Stimulated activated CD4-positive, alpha-beta T cell treated with anti-CD3 and anti-CD28 coated beads, Interleukin-1b, Interleukin-23, amount 100 ng/mL, for 24 hours (primary cell): Measurements from ENCODE around the gene PLB1.
"Not testable (repeated sequence)": the region's sequence is repeated elsewhere in the genome, so short reads cannot be mapped to it uniquely, and the experiment has no call there.

Experiments
- DNase-seq, 4 experiments: peaks; one replicate each; pipeline ENCODE4 v3.0.0-alpha.2; 2020; ENCODE audit warnings: low read depth in 4 of 4, low spot score in 1 of 4

Gene PLB1

GRCh38 chr2:28463893-28464292 is 32.0 kb upstream of the PLB1 start:
- no peak for DNase-seq

DNA sequence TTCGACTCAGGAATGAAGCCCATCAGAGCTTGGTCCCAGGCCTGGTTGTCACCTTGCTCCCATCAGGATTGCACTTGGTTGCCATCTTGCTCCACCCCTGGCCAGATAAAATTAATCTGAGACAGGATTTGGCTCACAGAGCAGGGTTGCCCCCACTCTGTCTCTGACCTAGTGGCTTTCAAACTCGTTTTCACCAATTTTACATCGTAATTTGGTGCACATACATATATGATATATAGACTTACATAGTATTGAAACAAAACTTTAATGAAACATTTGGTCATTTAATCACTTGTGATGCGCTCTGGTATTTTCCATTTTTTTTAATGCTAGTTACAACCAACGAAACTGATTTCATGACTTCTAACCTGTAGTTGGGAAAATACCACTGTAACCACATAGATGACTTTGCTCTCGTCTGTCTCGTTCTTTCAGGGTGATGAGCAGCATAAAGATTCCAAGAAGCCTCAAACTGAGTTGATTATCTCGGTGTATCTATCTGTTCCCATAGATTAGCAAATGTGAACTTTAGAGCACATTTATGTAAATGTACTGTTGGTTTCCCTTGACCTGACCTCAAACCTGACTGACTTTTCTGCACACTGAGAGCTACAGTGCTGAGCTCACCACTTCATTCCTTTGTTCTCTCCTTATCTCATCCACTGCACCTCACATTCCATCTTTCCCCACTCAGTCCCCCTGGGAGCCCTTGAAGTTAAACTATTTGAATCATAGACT is 30.5 kb upstream of the PLB1 start:
- no peak for DNase-seq

- no peak for DNase-seq
Observed at GRCh38 chr2:28469304-28469703, 26.6 kb upstream of the PLB1 start.

DNA sequence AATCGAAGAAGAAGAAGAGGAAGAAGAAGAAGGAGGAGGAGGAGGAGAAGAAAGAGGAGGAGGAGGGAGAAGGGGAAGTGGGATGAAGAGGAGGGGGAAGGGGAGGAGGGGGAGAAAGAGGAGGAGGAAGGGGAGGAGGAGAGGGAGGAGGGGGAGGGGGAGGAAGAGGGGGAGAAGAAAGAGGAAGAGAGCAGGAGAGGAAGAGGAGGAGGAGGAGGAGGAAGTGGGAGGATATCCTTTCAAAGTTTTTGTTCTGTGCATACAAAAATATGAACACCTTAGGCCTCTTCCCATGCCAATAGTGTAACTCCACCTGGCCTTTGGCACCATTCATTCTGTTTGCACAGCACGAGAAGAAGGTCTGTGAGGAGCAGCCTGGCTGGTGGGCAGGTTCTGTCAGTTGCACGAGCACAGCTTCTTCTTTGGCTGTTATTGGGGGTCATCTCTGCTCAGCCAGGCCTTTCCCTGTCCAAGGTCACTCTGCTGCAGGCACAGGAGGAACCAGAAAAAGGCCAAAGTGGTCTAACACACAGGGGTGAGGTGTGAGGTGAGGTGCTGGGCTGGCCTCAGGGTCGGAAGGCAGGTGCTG is 25.8 kb upstream of the PLB1 start:
- DNase-seq, result no peak

- DNase-seq, result no peak
Observed at GRCh38 chr2:28470759-28471158, 25.1 kb upstream of the PLB1 start.

DNA sequence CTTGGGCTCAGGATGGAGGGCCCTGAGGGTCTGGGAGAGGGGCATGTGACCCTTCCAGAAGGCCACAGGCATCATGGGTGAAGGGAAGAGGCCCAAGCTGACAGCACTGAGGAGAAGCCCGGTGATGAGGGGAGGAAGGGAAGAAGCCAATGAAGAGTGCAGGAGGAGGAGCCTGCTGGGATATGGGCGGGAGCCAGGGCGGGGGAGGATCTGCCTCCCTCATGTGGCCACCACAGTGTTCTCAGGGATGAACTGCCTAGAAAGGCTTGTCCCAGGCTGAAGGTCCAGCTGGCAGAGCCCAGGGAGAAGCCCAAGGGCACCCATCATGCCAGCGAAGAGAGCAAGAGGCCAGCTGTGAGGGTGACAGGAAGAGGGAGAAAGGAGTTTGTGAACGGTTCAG is 24.6 kb upstream of the PLB1 start:
- no peak for DNase-seq

DNA sequence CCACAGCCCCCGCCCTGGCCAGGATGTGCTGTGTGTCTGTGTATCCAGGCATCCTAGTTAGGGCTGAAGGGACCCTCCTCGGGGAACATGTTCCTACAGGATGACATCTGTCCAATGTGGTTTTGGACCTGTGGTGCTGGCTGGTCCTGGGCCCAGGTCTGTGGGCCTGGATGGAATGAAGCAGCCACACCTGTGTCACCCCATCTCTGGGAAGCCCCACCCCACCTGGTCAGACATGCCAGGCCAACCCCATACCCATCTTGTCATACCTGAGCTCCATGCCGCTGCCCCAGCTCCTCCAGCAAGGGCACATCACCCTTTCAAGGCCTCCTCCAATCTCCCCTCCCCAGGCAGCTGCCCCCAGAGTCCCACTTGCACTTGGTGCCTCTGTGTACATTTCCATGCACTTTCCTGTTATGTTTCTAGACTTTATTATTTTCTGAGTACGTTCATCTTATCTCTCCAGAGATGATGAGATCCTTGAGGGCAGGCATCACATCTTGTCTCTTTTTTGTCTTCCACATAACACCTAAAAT is 24.1 kb upstream of the PLB1 start:
- no peak for DNase-seq

DNA sequence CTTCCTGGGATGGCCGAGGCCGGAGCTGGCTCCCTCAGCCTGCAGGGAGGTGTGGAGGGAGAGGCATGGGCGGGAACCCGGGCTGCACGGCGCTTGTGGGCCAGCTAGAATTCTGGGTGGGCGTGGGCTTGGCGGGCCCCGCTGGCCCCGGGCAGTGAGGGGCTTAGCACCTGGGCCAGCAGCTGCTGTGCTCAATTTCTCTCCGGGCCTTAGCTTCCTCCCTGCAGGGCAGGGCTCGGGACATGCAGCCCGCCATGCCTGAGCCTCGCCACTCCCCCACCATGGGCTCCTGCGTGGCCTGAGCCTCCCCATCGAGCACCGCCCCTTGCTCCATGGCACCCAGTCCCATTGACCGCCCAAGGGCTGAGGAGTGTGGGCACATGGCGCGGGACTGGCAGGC is 23.2 kb upstream of the PLB1 start:
- not testable (repeated sequence) for DNase-seq

DNA sequence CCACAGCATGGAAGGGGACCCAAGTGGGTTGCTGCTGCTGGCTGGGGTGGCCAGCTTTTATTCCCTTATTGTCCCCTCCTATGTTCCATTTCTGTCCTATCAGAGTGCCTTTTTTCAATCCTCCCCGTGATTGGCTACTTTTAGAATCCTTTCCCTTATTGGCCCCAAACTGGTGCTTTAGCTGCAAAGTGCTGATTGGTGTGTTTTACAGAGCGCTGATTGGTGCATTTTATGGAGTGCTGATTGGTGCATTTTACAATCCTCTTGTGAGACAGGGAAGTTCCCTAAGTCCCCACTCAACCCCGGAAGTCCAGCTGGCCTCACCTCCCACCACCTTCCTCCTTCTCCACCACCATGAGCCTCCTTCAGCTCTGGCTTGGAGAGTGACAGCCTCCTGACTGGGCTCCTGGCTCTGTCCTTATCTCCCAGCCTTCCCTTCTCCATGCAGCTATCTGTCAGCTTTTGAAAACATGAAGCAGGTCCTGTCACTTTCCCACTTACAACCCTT is 20.7 kb upstream of the PLB1 start:
- DNase-seq, result no peak

GRCh38 chr2:28477087-28477486 is 18.8 kb upstream of the PLB1 start:
- DNase-seq, result no peak

- DNase-seq, result no peak
Observed at GRCh38 chr2:28477645-28478044, 18.2 kb upstream of the PLB1 start.

DNA sequence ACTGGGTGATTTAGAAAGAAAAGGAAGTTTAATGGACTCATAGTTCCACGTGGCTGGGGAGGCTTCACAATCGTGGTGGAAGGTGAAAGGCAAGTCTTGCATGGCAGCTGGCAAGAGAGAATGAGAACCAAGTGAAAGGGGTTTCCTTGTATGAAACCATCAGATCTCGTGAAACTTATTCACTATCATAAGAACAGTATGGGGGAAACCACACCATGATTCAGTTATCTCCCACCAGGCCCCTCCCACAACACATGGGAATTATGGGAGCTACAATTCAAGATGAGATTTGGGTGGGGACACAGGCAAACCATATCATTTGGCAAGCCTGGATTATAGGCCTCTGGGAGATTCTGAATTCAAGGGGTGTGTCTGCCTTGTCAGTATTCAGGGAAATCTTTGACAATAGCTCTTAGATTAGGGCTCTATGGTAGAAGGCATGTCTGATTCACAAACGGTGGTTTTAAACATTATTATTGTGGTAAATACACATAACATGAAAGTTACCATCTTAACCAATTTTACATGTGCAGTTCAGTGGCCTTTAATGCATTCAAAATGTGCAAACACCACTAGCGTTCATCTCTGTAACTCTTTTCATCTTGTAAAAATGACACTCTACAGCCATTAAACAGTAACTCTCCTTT is 15.3 kb upstream of the PLB1 start:
- DNase-seq, result no peak

- DNase-seq, result no peak
Observed at GRCh38 chr2:28481905-28482304, 14.0 kb upstream of the PLB1 start.

- DNase-seq, result no peak
Observed at GRCh38 chr2:28484835-28485234, 11.0 kb upstream of the PLB1 start.

DNA sequence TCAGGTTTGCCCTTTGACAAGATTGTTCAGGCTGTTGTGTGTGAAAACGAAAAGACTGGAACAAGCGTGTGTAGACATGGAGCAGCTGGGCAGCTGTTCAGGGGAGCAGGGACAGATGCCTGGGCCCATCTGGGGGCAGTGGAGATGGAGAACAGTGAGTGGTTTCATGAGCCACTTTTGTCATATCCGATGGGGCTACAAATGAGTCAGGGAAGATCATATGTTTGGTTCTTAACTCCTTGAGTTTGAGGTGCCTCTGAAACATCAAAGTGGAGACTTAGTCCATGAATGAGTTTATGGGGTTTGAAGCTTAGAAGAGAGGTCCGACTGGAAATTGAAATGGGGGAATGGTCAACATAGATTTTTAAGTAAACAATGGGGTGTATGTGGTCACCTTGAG is 9.3 kb upstream of the PLB1 start:
- DNase-seq, result no peak

DNA sequence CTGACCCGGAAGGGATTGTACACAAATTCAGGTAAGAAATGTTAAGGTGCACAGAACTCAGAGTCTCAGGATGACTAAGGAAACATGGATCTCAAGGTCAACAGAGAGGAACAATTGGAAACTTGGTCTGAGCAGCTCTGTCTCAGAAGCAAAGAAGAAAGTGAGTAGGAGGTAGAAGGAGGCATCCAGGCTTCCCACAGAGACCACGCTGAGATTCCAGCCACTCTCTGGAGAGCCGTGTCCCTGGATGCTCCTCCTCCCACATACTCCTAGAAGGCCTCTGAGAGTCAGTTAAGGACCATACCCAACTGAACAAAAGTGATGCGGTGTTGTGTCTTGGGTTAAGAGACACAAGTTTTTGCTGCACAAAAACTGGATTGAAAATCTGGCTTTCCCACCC is 8.6 kb upstream of the PLB1 start:
- DNase-seq, result no peak

DNA sequence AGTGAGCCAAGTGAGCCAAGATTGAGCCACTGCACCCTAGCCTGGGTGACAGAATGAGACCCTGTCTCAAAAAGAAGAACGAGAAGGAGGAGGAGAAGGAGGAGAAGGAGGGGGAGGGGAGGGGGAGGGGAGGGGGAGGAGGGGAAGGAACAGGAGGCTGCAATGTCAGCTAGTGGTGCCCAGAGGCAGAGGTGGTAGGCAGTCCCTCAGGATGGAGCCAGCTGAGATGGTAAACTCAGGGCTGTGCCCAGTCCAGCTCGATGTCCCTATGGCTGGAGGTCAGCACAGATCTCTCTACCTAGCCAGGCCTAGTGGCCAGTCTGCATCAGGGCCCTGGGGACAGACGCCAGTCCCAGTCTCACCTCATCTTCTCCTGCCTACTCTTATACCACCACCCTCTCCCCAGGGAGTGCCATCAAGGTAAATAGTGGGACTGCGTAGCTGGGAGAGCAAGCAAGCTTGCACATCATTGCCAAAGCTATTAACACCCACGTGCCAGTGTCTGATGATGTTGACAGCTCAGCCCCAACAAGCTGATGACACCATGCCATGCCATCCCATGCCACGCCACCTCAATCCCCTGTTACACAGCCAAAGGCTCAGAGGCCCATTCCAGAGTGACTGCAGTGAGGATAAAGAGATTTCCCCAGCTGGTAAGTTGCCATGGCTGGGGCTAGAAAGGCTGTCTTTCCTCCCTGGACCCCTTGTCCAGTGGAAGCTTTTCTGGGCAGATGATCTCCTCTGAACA is 7.6 kb upstream of the PLB1 start:
- no peak for DNase-seq

- DNase-seq, result no peak
Observed at GRCh38 chr2:28488858-28489575, 6.8 kb upstream of the PLB1 start.

- DNase-seq, result no peak
Observed at GRCh38 chr2:28490558-28490957, 5.3 kb upstream of the PLB1 start.

GRCh38 chr2:28492282-28492681 is 3.6 kb upstream of the PLB1 start:
- DNase-seq, result no peak

DNA sequence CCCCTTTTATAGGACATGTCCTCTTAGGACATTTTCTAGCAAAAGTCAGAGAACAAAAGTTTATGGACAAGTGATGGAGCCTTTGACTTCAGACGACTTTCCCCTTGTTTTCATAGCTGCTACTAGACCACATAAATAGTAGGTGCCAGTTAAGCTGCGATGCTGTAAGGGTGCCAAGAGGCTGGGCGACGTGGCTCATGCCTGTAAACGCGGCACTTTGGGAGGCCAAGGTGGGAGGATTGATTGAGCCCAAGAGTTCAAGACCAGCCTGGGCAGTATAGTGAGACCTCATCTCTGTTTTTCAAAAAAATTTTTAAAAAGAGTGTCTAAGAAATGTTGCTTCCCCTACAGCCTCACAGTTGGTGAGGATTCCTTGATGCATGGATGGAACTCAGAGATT is 2.2 kb upstream of the PLB1 start:
- no peak for DNase-seq
